Progenitor cell of endocrine pancreas (in vitro differentiated cells): ENCODE measurements around the gene PRRC2B. TPM values are rescaled to one million over a fixed set of nuclear protein-coding genes. Genes with fewer than 3 reads are reported as not detected.

Experiments
- DNase-seq: peaks from one replicate; pipeline ENCODE4 v3.0.0; 2021; ENCODE audit warnings: low spot score; ENCODE audit not compliant: unreplicated experiment
- H3K27ac Mint-ChIP-seq: 2 replicates; pipeline ENCODE4 v1.8.0; 2021; ENCODE audit warnings: mild to moderate bottlenecking, moderate library complexity, mixed read lengths
- H3K27me3 Mint-ChIP-seq: 2 replicates; pipeline ENCODE4 v1.8.0; 2021; ENCODE audit warnings: mixed read lengths
- H3K36me3 Mint-ChIP-seq: 2 replicates; pipeline ENCODE4 v1.8.0; 2022; ENCODE audit warnings: mixed read lengths; ENCODE audit not compliant: insufficient read depth
- H3K4me1 Mint-ChIP-seq: 2 replicates; pipeline ENCODE4 v1.8.0; 2021; ENCODE audit warnings: low read depth, mixed read lengths
- H3K4me3 Mint-ChIP-seq: 2 replicates; pipeline ENCODE4 v1.8.0; 2021; ENCODE audit warnings: low read depth, mild to moderate bottlenecking, moderate library complexity, mixed read lengths
- H3K9me3 Mint-ChIP-seq: 2 replicates; pipeline ENCODE4 v1.8.0; 2021; ENCODE audit warnings: low read depth, mixed read lengths
- CTCF ChIP-seq: fragments of 200-600 bp; sonication (generic); IDR thresholded peaks from one replicate; pipeline ENCODE4 v1.5.0; 2021; ENCODE audit warnings: antibody characterized with exemption, mild to moderate bottlenecking; ENCODE audit not compliant: unreplicated experiment
- total RNA-seq: library from RNA; stranded (reverse); gene quantifications from 2 replicates; pipeline ENCODE4 v1.2.1, GENCODE V29; 2021

PRRC2B gene
- total RNA-seq, 1 donor from 2014 or later = 460 TPM

GRCh38 chr9:131411719-131412681 lies 18.1 kb downstream of the PRRC2B start:
- Mint-ChIP-seq H3K9me3 (peaks cover 3% of the 10 kb centered on the region), H3K27ac (peak overlapping the region; percentile 76), H3K4me3 (no peak overlapping the region), H3K27me3 (no peaks in the 10 kb centered on the region), H3K4me1 (peaks cover 45% of the 10 kb centered on the region), H3K36me3 (peaks cover 19% of the 10 kb centered on the region)
- DNase-seq = no peak
- no peak for TF ChIP-seq CTCF

DNA sequence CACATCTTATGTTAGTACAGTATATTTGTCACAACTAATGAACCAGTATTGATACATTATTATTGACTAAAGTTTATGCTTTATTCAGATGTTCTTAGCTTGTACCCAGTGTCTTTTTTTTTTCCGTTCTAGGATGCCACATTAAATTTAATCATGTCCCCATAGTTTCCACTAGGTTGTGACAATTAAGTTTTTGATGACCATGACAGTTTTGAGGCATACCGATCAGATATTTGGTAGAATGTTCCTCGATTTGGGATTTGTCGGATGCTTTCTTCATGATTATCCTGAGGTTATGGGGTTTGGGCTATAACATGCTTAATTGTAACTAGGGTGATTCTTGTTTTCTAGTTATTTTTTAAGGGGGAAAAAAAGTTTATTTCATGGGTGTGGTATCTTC lies 22.6 kb downstream of the PRRC2B start:
- Mint-ChIP-seq H3K27me3 (no peaks in the 10 kb centered on the region), H3K4me3 (no peak overlapping the region), H3K27ac (peak overlapping the region; percentile 95), H3K36me3 (peaks cover 17% of the 10 kb centered on the region), H3K4me1 (peaks cover 53% of the 10 kb centered on the region), H3K9me3 (peaks cover 3% of the 10 kb centered on the region)
- TF ChIP-seq CTCF = no peak
- no peak for DNase-seq

DNA sequence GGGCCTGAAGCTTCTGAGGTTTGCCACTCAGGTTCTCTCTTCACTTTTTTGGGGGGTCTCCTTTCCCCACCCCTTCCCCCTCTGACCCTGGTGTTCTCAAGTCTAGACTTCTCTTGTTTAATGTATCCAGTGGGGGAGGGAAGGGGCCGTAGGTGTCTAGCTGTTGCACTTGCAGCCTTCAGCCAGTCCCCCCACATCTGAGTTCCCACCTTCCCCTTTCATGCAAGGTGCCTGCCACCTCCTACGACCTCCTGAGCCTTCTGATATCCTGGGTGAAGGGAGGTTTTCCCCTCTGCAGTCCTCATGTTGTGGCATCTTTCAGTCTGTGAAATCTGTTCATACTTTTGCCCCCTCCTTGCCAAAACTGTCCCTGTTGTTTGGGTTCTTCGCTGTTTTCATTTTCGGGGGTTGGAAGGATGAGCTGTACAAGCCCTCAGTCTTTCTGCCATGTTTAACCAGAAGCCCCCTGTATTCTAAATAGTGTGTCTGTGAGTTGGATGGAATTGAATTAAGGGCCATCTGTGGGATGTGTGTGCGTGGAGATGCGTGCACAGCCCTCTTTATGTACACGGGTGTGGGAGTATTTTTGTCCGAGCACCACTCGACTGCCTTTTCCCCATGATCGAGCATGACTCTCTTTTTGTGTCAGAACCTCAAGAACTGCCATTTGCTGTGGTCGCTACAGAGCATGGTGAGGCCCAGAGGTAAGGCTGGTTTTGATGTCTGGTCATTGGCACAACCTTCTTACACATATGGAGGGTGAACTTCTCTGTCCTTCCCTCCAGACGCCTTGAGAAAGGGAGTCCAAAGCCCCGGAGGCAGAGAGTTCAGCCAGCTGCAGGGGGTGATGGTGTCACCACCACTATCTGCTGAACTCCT lies 23.6 kb downstream of the PRRC2B start:
- no peak for DNase-seq
- Mint-ChIP-seq H3K9me3 (peaks cover 3% of the 10 kb centered on the region), H3K27ac (peak overlapping the region; percentile 96), H3K4me1 (peaks cover 51% of the 10 kb centered on the region), H3K27me3 (no peaks in the 10 kb centered on the region), H3K4me3 (no peak overlapping the region), H3K36me3 (peaks cover 17% of the 10 kb centered on the region)
- no peak for TF ChIP-seq CTCF

DNA sequence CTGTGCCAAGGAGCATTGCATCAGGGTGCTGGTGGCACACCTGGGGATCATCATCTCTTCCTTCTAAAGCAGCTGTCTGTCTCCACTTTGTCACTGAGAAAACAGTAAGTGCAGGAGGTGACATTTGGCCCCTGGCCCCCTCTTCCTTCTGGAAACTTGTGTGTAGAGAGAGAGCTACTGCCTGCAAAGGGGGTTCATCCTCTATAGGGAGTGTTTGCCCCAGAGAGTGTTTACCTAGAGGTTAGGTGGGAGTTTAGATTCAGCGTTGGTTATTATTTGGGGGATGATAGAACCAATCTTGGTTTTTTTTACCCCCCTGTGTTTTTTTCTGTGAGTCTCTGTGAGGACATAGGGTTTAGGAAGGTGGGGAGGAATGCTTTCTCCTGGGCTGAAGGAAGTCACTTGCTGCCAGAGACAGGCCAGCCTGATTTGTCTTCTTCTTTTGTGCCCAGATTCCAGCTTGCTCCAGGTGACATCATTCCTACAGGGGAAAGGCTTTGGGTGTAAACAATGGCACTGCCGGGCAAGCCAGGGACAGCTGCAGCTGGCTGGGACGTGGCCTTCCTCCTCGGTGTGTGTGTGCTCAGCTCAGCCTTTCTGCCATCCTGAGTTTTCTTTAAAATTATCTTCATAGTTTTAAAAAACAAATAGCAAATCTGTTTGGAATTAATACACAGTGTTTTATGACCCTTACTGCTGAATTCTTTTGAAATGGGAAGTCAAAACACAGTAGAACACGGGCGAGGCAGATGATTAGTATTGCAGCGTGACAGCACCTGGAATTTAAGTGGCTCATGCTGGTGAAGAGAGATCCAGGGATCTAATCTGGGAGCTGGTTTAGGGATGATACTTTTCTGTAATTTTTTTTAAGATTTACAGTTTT lies 24.5 kb downstream of the PRRC2B start:
- peaks cover 59% of the 10 kb centered on the region for H3K4me1 Mint-ChIP-seq
- H3K27ac Mint-ChIP-seq = peak overlapping the region; percentile 96
- H3K9me3 Mint-ChIP-seq = peaks cover 3% of the 10 kb centered on the region
- TF ChIP-seq CTCF = no peak
- DNase-seq = no peak
- H3K36me3 Mint-ChIP-seq = peaks cover 17% of the 10 kb centered on the region
- H3K4me3 Mint-ChIP-seq = peak overlapping the region; percentile 29
- H3K27me3 Mint-ChIP-seq = no peaks in the 10 kb centered on the region
